GM20000 (cell line): Measurements from ENCODE around the gene HLA-DPB1.

Source experiments
- DNase-seq: peaks from one replicate; pipeline ENCODE4 v3.0.0; 2012; ENCODE audit warnings: low spot score
- TF ChIP-seq, protein P1 (sequence below): IDR thresholded peaks from 2 replicates; pipeline ENCODE4 v1.5.1; 2012; ENCODE audit warnings: mild to moderate bottlenecking, control low read depth; ENCODE audit errors: extremely low read depth, missing control alignments

Gene HLA-DPB1

DNA sequence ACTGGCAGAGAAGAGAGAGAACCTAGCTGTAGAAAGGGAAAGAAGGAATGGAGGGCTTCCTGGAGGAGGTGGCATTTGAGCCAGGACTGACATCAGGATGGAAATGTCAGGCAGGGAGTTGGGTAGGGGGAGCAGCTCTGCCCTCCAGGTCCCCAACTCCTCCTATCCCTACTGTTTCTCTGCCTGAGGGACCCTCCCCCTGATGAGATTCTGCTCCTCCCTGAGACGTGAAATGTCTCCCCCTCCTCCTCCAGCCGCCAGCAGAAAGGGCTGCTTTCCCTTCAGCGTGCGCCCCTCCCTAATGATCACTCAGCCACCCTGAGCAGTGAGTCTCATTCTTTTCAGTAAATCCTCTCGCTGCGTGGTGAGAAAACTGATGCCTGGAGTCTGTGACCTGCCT lies 40.6 kb downstream of the HLA-DPB1 start:
- no peak for DNase-seq
- TF ChIP-seq, protein P1, sequence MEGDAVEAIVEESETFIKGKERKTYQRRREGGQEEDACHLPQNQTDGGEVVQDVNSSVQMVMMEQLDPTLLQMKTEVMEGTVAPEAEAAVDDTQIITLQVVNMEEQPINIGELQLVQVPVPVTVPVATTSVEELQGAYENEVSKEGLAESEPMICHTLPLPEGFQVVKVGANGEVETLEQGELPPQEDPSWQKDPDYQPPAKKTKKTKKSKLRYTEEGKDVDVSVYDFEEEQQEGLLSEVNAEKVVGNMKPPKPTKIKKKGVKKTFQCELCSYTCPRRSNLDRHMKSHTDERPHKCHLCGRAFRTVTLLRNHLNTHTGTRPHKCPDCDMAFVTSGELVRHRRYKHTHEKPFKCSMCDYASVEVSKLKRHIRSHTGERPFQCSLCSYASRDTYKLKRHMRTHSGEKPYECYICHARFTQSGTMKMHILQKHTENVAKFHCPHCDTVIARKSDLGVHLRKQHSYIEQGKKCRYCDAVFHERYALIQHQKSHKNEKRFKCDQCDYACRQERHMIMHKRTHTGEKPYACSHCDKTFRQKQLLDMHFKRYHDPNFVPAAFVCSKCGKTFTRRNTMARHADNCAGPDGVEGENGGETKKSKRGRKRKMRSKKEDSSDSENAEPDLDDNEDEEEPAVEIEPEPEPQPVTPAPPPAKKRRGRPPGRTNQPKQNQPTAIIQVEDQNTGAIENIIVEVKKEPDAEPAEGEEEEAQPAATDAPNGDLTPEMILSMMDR = no peak

DNA sequence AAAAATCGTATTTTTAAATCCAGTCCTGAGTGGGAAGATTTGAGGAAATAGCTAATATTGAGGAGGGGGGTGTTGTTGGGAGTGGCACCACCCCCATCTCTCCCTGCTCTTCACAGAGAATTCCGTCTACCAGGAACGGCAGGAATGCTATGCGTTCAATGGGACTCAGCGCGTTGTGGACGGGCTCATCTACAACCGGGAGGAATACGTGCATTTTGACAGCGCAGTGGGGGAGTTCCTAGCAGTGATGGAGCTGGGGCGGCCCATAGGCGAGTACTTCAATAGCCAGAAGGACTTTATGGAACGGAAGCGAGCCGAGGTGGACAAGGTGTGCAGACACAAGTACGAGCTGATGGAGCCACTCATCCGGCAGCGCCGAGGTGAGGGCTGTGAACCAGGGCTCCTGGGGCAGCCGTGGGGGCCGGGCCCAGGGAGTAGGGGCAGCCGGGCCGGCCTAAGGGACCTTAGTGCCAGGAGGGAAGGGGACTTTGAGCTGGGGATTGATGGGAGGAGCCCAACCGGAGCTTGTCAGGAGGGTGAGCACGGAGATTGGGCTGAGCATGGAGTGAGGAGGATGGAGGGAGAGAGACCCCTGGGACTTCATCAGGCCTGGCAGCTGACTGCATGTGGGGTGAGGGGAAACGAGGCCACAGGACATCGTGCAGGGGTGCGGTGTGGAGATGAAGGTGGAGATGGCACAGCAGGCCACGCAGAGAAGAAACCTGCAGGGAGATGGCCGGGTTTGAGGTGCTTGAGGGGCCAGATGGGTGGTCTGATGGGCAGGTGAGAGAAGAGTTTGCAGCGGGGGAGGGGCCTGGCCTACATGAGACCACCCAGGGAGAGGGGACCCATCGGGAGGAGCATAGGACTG lies 41.3 kb downstream of the HLA-DPB1 start:
- DNase-seq = no peak
- TF ChIP-seq, protein P1 = no peak

DNA sequence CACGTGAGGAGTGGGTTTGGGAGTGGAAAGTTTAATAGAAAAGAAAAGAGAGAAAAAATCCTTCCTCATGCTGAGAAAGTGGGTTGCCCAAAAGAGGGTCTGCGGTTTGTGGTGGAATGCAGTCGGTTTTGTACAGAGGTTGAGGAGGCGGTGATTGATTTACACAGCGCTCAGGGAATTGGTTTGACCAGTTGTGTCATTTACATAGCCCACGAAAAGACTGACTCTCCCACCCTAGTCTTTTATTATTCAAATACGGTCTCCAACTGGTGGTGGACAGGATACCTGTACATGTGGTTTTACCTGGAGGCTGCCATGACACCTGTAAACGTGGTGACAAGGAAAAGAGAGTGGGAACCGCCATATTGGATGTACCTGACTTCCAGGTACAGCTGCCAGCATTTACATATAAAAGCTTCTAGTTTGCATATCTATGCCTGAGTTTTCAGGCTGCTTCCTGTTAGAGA lies 42.1 kb downstream of the HLA-DPB1 start:
- TF ChIP-seq, protein P1 = no peak
- DNase-seq = no peak

DNA sequence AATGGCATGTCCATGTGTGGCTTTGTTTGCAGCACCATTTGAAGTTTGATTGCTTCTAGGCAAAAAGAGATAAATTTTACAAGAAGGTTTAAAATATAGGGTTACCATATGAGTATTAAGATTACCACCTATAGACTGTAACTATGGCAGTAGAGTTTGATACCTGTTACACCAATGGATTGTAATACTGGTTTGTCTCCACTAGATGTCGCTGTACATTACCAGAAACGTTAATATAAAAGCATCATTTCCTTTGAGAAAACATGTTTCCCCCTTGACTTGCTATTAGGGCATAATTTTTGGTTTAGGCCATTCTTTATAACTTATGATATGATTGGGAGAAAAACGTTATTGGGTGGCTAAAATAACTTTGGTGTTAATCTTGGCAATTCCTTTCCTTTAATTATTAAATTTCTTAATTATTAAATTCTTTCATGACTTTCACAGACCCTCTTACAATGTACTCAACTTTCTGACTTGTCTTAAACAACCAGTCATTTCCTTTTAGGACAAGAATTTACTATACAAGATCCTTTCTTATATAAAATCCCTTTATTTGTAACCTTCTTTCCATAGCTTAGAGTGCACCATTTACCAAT lies 42.8 kb downstream of the HLA-DPB1 start:
- DNase-seq = no peak

DNA sequence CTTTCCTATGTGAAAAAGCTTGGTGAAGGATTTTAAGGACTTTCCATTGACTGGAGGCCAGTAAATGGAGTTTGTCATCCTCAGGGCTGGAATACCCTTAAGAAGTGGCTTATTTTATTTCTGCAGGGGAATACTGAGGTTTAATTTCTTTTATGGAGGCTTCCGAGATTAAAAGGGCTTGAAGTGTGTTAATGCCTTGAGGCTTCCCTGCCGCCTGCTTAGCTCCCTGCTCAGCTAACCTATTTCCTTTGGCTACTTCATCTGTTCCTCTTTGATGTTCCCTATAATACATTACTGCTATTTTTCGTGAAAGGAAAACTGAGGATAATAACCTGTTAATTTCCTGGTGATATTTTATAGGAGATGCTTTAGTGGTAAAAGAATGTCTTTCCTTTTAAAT lies 44.2 kb downstream of the HLA-DPB1 start:
- TF ChIP-seq, protein P1 = no peak

More for the DNA sequence above, 42.8 kb downstream of the HLA-DPB1 start:
- TF ChIP-seq, protein P1 = peak; percentile 23

DNA sequence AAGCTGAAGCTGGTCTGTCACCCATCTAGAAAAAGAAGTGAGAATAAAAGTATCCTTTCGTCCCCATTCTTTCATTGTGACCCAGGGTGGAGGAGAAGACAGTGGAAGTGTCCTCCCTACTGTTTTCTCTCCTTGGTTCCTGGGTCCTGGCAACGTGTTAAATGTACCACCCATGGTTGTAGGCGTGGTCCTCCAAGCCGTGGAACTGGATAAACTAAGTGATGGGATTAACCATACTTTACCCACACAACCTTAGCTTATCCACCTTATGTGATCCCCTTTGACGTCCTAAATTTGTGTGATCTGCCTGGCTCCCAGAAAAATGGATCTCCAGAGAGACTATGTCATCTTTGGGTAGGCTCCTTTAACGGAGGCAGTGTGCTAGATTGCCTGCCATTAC lies 47.4 kb downstream of the HLA-DPB1 start:
- TF ChIP-seq, protein P1 = no peak
- no peak for DNase-seq

More for the DNA sequence above, 44.2 kb downstream of the HLA-DPB1 start:
- DNase-seq = no peak

DNA sequence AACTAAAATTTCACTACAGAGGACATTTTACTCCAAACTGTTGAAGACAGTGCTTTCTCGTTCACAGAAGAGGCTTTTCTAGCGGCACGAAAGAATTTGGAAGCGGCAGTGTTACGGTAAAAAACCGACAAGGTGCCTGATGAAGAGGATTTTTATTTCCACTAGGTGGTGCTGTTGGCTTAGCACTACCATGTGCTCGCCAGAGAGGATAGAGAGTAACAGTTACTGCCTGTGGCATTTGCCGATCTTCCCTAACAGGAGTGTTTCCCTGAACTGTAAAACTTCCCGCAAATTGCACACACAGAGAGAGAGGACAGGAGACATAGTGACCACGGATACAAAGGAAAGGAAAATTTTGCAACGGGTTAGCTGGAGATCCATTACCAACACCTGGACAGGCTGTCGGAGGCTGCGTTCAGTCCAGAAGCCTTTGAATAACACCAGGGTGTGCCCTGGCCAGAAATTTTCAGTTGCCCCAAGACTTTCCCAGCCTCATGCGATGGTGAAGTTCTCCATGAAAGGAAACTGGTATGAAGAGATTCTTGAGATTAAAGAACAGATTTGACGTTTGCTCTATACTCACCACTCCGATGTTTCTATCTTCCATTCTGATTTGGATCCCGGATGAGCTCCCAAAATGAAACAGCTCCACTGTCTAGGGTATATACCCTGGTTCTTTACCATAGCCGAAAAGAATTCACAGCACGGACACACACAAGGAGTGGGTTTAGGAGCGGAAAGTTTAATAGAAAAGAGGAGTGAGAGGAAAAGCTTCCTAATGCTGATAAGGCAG lies 48.1 kb downstream of the HLA-DPB1 start:
- DNase-seq = no peak
- TF ChIP-seq, protein P1 = no peak
